RWPE1 (cell line): Measurements from ENCODE around the gene LVRN.

Experiments used
- CTCF ChIA-PET: fragments of 350-600 bp; sonication (Branson Sonifier 250); formaldehyde crosslinking; extraction: SDS; loops from one replicate; lab custom pipeline; 2021; lab: Yijun Ruan, JAX
- POLR2A ChIA-PET: fragments of 400-600 bp; formaldehyde crosslinking; extraction: SDS; loops from one replicate; lab custom pipeline; 2020; ENCODE audit warnings: antibody characterized with exemption; ENCODE audit not compliant: low non-redundant PET; lab: Yijun Ruan, JAX
- DNase-seq: peaks from one replicate; pipeline ENCODE4 v3.0.0; 2012; ENCODE audit warnings: low spot score
- H3K27ac ChIP-seq: fragments of 450-650 bp; 2 replicates; pipeline ENCODE4 v1.5.1; 2017
- CTCF ChIP-seq: fragments of 450-650 bp; conservative IDR thresholded peaks from 2 replicates; pipeline ENCODE4 v1.5.1; 2017; ENCODE audit warnings: low read depth, mild to moderate bottlenecking

The LVRN gene

GRCh38 chr5:116076496-116076895, 114.2 kb downstream of the LVRN start:
- DNase-seq = no peak
- ChIA-PET POLR2A (no interaction called here), CTCF (interaction anchor here (1.1 to 1.5 kb wide), 2 partner anchors 8 to 44 kb away, joined by 4 to 7 read pairs; no protein-coding TSS in a partner anchor)
- TF ChIP-seq CTCF = no peak
- no peak overlapping the region for H3K27ac ChIP-seq
